Measurements from ENCODE around the gene PTPN4.

DNA sequence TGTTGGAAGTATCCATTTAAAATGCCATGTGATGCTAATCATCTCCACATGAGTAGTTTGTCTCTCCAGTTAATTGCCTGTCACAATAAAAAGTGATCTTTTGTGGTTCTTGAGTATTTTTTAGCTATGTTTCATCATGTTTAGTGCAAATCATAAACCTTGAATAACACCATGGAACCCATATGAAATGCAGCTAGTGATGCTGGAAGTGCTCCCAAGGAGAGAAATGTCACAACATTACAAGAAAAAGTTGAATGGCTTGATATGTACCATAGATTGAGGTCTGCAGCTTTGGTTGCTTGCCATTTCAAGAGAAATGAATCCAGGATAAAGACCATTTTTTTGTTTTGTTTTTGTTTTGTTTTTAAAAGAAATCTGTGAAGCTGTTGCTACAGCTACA, 14.3 kb downstream of the PTPN4 start:
- TF ChIP-seq HCFC1 (IDR thresholded peaks at IDR 0.05; ENCODE audit: low read depth, low read length) (no peak), MYC (IDR thresholded peaks at IDR 0.05; ENCODE audit: low read depth, low read length) (no peak), MYC (CRISPR knock-in tag; IDR thresholded peaks at IDR 0.05; ENCODE audit: borderline replicate concordance, low read depth) (no peak), NFXL1 (CRISPR knock-in tag; IDR thresholded peaks at IDR 0.05) (no peak), PREB (CRISPR knock-in tag; IDR thresholded peaks at IDR 0.05) (no peak), NFRKB (IDR thresholded peaks at IDR 0.05; ENCODE audit: low read depth) (no peak), NONO (IDR thresholded peaks at IDR 0.05; ENCODE audit: low read depth in 2 of 2, low read length in 1 of 2) (no peak), PHB2 (IDR thresholded peaks at IDR 0.05; ENCODE audit: low read depth) (no peak), POLR2AphosphoS5 (IDR thresholded peaks at IDR 0.05; ENCODE audit: control insufficient read depth, insufficient read depth, low read depth, low read length) (no peak), RBM25 (IDR thresholded peaks at IDR 0.05; ENCODE audit: low read depth, low read length, severe bottlenecking) (no peak)
- TF ChIP-seq, protein P1, sequence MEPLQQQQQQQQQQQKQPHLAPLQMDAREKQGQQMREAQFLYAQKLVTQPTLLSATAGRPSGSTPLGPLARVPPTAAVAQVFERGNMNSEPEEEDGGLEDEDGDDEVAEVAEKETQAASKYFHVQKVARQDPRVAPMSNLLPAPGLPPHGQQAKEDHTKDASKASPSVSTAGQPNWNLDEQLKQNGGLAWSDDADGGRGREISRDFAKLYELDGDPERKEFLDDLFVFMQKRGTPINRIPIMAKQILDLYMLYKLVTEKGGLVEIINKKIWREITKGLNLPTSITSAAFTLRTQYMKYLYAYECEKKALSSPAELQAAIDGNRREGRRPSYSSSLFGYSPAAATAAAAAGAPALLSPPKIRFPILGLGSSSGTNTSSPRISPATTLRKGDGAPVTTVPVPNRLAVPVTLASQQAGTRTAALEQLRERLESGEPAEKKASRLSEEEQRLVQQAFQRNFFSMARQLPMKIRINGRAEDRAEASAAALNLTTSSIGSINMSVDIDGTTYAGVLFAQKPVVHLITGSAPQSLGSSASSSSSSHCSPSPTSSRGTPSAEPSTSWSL (CRISPR knock-in tag; IDR thresholded peaks at IDR 0.05; ENCODE audit: borderline replicate concordance) = no peak

Data from K562 (cell line).